ENCODE data around the gene SCARF2. TPM values are rescaled to one million over a fixed set of nuclear protein-coding genes. Genes with fewer than 3 reads are reported as not detected.
"Not testable (repeated sequence)": the region's sequence is repeated elsewhere in the genome, so short reads cannot be mapped to it uniquely, and the experiment has no call there.

SCARF2 gene
- total RNA-seq, 1 experiment from 2014 or later = 26.3 TPM

DNA sequence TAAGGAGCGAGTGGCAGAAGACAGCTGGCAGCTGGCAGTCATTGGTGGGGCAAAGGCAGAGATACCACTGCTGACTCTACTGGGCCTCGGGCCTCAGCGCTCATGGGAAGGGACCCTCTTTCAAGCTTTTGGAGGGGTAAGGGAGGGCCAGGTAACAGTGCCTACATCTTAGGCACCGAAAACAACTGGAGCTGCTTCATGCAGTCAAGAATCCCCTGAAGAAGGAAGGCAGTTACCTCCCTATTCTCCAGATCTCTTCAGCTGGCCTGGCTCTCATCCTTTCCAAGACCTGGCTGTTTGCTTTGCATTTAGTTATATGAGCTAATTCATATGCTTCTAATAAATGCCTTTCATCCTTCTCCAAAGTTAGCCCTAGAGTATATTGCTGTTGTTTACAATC lies 59.5 kb downstream of the SCARF2 start:
- H3K4me1 Mint-ChIP-seq = peaks cover 27% of the 10 kb centered on the region
- no peak for DNase-seq (ENCODE audit: low spot score)
- 0 out of 2 replicates have a peak, but pooled peaks cover 3% of the 10 kb centered on the region for H3K36me3 Mint-ChIP-seq
- TF ChIP-seq, protein P1, sequence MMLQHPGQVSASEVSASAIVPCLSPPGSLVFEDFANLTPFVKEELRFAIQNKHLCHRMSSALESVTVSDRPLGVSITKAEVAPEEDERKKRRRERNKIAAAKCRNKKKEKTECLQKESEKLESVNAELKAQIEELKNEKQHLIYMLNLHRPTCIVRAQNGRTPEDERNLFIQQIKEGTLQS (CRISPR knock-in tag; conservative IDR thresholded peaks at IDR 0.05) = no peak
- no peak for TF ChIP-seq ZNF671 (CRISPR knock-in tag; IDR thresholded peaks at IDR 0.05)
- no peak for TF ChIP-seq ZNF396 (CRISPR knock-in tag; IDR thresholded peaks at IDR 0.05; ENCODE audit: borderline replicate concordance)
- no peak for TF ChIP-seq ATF1 (CRISPR knock-in tag; IDR thresholded peaks at IDR 0.05)
- TF ChIP-seq KAT7 (CRISPR knock-in tag; IDR thresholded peaks at IDR 0.05; ENCODE audit: borderline replicate concordance) = no peak
- TF ChIP-seq, protein P2, sequence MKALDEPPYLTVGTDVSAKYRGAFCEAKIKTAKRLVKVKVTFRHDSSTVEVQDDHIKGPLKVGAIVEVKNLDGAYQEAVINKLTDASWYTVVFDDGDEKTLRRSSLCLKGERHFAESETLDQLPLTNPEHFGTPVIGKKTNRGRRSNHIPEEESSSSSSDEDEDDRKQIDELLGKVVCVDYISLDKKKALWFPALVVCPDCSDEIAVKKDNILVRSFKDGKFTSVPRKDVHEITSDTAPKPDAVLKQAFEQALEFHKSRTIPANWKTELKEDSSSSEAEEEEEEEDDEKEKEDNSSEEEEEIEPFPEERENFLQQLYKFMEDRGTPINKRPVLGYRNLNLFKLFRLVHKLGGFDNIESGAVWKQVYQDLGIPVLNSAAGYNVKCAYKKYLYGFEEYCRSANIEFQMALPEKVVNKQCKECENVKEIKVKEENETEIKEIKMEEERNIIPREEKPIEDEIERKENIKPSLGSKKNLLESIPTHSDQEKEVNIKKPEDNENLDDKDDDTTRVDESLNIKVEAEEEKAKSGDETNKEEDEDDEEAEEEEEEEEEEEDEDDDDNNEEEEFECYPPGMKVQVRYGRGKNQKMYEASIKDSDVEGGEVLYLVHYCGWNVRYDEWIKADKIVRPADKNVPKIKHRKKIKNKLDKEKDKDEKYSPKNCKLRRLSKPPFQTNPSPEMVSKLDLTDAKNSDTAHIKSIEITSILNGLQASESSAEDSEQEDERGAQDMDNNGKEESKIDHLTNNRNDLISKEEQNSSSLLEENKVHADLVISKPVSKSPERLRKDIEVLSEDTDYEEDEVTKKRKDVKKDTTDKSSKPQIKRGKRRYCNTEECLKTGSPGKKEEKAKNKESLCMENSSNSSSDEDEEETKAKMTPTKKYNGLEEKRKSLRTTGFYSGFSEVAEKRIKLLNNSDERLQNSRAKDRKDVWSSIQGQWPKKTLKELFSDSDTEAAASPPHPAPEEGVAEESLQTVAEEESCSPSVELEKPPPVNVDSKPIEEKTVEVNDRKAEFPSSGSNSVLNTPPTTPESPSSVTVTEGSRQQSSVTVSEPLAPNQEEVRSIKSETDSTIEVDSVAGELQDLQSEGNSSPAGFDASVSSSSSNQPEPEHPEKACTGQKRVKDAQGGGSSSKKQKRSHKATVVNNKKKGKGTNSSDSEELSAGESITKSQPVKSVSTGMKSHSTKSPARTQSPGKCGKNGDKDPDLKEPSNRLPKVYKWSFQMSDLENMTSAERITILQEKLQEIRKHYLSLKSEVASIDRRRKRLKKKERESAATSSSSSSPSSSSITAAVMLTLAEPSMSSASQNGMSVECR (CRISPR knock-in tag; IDR thresholded peaks at IDR 0.05; ENCODE audit: borderline replicate concordance) = no peak
- TF ChIP-seq, protein P3, sequence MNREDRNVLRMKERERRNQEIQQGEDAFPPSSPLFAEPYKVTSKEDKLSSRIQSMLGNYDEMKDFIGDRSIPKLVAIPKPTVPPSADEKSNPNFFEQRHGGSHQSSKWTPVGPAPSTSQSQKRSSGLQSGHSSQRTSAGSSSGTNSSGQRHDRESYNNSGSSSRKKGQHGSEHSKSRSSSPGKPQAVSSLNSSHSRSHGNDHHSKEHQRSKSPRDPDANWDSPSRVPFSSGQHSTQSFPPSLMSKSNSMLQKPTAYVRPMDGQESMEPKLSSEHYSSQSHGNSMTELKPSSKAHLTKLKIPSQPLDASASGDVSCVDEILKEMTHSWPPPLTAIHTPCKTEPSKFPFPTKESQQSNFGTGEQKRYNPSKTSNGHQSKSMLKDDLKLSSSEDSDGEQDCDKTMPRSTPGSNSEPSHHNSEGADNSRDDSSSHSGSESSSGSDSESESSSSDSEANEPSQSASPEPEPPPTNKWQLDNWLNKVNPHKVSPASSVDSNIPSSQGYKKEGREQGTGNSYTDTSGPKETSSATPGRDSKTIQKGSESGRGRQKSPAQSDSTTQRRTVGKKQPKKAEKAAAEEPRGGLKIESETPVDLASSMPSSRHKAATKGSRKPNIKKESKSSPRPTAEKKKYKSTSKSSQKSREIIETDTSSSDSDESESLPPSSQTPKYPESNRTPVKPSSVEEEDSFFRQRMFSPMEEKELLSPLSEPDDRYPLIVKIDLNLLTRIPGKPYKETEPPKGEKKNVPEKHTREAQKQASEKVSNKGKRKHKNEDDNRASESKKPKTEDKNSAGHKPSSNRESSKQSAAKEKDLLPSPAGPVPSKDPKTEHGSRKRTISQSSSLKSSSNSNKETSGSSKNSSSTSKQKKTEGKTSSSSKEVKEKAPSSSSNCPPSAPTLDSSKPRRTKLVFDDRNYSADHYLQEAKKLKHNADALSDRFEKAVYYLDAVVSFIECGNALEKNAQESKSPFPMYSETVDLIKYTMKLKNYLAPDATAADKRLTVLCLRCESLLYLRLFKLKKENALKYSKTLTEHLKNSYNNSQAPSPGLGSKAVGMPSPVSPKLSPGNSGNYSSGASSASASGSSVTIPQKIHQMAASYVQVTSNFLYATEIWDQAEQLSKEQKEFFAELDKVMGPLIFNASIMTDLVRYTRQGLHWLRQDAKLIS (CRISPR knock-in tag; IDR thresholded peaks at IDR 0.05; ENCODE audit: borderline replicate concordance) = no peak
- TF ChIP-seq RELA (CRISPR knock-in tag; IDR thresholded peaks at IDR 0.05; ENCODE audit: borderline replicate concordance) = no peak
- TF ChIP-seq TEAD4 (CRISPR knock-in tag; IDR thresholded peaks at IDR 0.05) = no peak
- TF ChIP-seq, protein P4, sequence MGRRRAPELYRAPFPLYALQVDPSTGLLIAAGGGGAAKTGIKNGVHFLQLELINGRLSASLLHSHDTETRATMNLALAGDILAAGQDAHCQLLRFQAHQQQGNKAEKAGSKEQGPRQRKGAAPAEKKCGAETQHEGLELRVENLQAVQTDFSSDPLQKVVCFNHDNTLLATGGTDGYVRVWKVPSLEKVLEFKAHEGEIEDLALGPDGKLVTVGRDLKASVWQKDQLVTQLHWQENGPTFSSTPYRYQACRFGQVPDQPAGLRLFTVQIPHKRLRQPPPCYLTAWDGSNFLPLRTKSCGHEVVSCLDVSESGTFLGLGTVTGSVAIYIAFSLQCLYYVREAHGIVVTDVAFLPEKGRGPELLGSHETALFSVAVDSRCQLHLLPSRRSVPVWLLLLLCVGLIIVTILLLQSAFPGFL (CRISPR knock-in tag; IDR thresholded peaks at IDR 0.05; ENCODE audit: borderline replicate concordance) = no peak
- TF ChIP-seq SOX15 (CRISPR knock-in tag; IDR thresholded peaks at IDR 0.05) = no peak
- TF ChIP-seq, protein P5, sequence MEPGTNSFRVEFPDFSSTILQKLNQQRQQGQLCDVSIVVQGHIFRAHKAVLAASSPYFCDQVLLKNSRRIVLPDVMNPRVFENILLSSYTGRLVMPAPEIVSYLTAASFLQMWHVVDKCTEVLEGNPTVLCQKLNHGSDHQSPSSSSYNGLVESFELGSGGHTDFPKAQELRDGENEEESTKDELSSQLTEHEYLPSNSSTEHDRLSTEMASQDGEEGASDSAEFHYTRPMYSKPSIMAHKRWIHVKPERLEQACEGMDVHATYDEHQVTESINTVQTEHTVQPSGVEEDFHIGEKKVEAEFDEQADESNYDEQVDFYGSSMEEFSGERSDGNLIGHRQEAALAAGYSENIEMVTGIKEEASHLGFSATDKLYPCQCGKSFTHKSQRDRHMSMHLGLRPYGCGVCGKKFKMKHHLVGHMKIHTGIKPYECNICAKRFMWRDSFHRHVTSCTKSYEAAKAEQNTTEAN (CRISPR knock-in tag; IDR thresholded peaks at IDR 0.05) = no peak
- TF ChIP-seq, protein P6, sequence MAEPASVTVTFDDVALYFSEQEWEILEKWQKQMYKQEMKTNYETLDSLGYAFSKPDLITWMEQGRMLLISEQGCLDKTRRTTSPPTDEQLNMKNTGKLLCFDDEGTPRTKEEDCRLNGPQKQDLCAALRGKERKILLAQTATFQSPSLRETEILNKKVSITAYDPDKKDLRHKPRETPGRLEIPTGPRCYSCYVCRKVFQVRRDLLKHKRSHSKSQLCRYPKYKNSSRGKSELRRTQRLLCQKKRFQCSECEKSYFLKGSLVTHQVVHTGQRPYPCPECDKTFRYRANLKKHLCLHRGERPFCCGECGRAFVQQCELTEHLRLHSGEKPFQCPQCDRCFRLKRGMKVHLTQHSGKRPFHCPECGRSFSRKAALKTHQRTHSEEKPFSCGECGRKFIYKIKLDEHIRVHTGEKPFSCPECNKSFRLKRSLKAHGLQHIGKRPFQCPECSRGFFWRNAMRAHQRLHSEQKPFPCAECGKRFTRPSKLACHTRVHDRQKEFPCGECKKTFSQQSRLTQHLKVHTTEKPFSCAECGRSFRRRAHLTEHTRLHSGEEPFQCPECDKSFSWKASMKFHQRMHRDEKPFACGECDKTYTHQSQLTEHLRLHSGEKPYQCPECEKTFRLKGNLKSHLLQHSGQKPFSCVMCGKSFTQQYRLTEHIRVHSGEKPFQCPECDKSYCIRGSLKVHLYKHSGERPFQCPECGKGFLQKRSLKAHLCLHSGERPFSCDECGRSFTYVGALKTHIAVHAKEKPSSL (CRISPR knock-in tag; conservative IDR thresholded peaks at IDR 0.05) = no peak
- no peak overlapping the region for H3K27ac Mint-ChIP-seq
- H3K4me3 Mint-ChIP-seq = no peak overlapping the region
- POLR2A ChIA-PET = no interaction called here
- peaks cover 4% of the 10 kb centered on the region for H3K9me3 Mint-ChIP-seq
- ATAC-seq = no peak
- CTCF ChIA-PET = interaction anchor here (0.7 kb wide), 1 partner anchor 40 kb away, joined by 4 read pairs; no protein-coding TSS in a partner anchor
- peaks cover 15% of the 10 kb centered on the region for H3K27me3 Mint-ChIP-seq (ENCODE audit: low read depth)

DNA sequence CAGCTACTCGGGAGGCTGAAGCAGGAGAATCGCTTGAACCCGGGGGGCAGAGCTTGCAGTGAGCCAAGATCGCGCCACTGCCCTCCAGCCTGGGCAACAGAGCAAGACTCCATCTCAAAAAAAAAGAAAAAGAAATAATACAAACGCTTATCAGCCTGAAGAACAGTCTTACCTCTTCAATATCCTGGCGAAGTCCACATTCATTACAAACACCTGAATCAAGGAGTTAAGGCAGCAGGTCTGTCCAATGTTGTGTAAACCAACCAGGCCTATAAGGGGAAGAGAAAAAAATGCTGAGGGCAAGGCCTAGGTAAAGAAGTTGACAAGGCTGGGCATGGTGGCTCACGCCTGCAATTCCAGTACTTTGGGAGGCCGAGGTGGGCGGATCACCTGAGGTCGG lies 60.6 kb downstream of the SCARF2 start:
- H3K27ac Mint-ChIP-seq; ATAC-seq; H3K9me3 Mint-ChIP-seq; H3K4me3 Mint-ChIP-seq; CTCF ChIA-PET; POLR2A ChIA-PET; H3K36me3 Mint-ChIP-seq; DNase-seq (ENCODE audit: low spot score): not testable (repeated sequence)
- peaks cover 30% of the 10 kb centered on the region for H3K4me1 Mint-ChIP-seq
- peaks cover 15% of the 10 kb centered on the region for H3K27me3 Mint-ChIP-seq (ENCODE audit: low read depth)

DNA sequence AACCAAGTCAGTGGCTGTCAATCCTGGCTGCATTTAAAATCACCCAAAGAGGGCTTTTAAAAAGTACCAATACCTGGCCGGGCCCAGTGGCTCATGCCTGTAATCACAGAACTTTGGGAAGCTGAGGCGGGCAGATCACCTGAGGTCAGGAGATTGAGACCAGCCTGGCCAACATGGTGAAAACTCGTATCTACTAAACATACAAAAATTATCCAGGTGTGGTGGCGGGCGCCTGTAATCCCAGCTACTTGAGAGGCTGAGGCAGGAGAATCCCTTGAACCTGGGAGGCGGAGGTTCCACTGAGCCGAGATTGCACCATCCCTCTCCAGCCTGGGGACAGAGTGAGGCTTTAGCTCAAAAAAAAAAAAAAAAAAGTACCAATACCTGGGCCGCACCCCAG lies 61.3 kb downstream of the SCARF2 start:
- CTCF ChIA-PET; DNase-seq (ENCODE audit: low spot score); H3K9me3 Mint-ChIP-seq; H3K27ac Mint-ChIP-seq; H3K36me3 Mint-ChIP-seq; ATAC-seq; H3K4me3 Mint-ChIP-seq: not testable (repeated sequence)
- Mint-ChIP-seq H3K27me3 (ENCODE audit: low read depth) (peaks cover 15% of the 10 kb centered on the region), H3K4me1 (peaks cover 25% of the 10 kb centered on the region)
- POLR2A ChIA-PET = interaction anchor here (0.6 kb wide), 1 partner anchor 137 kb away, joined by 3 read pairs; no protein-coding TSS in a partner anchor

All from WTC11 (cell line).